Activated CD8-positive, alpha-beta memory T cell treated with anti-CD3 and anti-CD28 coated beads, Interleukin-2, amount 10 ng/mL, durations not matched to agents 7 days and 5 days (primary cell): ENCODE results near the gene NTNG2. TPM values are rescaled to one million over a fixed set of nuclear protein-coding genes. Genes with fewer than 3 reads are reported as not detected.

Experiments
- ATAC-seq: fragments of 150-1000 bp; cut with Tn5 transposase; one replicate; pipeline ENCODE4 v1.10.0; 2021; ENCODE audit warnings: moderate library complexity
- CTCF ChIA-PET: fragments of 350-600 bp; sonication (Branson Sonifier 250); formaldehyde crosslinking; loops from one replicate; lab custom pipeline; 2021; ENCODE audit warnings: antibody characterized with exemption; lab: Charles Lee
- DNase-seq: peaks from one replicate; pipeline ENCODE4 v3.0.0-alpha.2; 2020
- H3K27ac Mint-ChIP-seq: one replicate; pipeline ENCODE4 v1.8.0; 2021; ENCODE audit warnings: mild to moderate bottlenecking, mixed read lengths
- H3K27me3 Mint-ChIP-seq: one replicate; pipeline ENCODE4 v1.8.0; 2021; ENCODE audit warnings: mixed read lengths
- H3K36me3 Mint-ChIP-seq: one replicate; pipeline ENCODE4 v1.8.0; 2021; ENCODE audit warnings: mild to moderate bottlenecking, mixed read lengths
- H3K4me1 Mint-ChIP-seq: one replicate; pipeline ENCODE4 v1.8.0; 2021; ENCODE audit warnings: mixed read lengths
- H3K4me3 Mint-ChIP-seq: one replicate; pipeline ENCODE4 v1.8.0; 2021; ENCODE audit warnings: mild to moderate bottlenecking, moderate library complexity, mixed read lengths
- H3K9me3 Mint-ChIP-seq: one replicate; pipeline ENCODE4 v1.8.0; 2022; ENCODE audit warnings: low read depth, mixed read lengths
- total RNA-seq, 2 experiments: library from RNA; stranded (reverse); gene quantifications; one replicate each; pipeline ENCODE4 v1.2.3, GENCODE V29; 2021

Gene NTNG2
- total RNA-seq, 2 experiments from 2014 or later = 7.9 to 14.5 TPM

- Mint-ChIP-seq H3K36me3 (no peaks in the 10 kb centered on the region), H3K27me3 (peaks cover 4% of the 10 kb centered on the region), H3K4me1 (peaks cover 2% of the 10 kb centered on the region), H3K9me3 (no peaks in the 10 kb centered on the region), H3K27ac (no peak overlapping the region), H3K4me3 (no peak overlapping the region)
- DNase-seq (no peak), ATAC-seq (no peak)
- CTCF ChIA-PET = no interaction called here
These were observed 66.2 kb downstream of the NTNG2 start for GRCh38 chr9:132228062-132228461.

- no peak for DNase-seq
- Mint-ChIP-seq H3K4me1 (peaks cover 2% of the 10 kb centered on the region), H3K9me3 (no peaks in the 10 kb centered on the region), H3K27me3 (peaks cover 4% of the 10 kb centered on the region), H3K4me3 (no peak overlapping the region), H3K36me3 (no peaks in the 10 kb centered on the region), H3K27ac (no peak overlapping the region)
- CTCF ChIA-PET = interaction anchor here (1.3 kb wide), 1 partner anchor 10 kb away, joined by 3 read pairs; no protein-coding TSS in a partner anchor
- ATAC-seq = no peak
These were observed 68.7 kb downstream of the NTNG2 start for GRCh38 chr9:132230605-132231004.

- H3K4me1 Mint-ChIP-seq = peaks cover 2% of the 10 kb centered on the region
- peaks cover 4% of the 10 kb centered on the region for H3K27me3 Mint-ChIP-seq
- H3K27ac Mint-ChIP-seq = no peak overlapping the region
- H3K9me3 Mint-ChIP-seq = no peaks in the 10 kb centered on the region
- ATAC-seq (no peak), DNase-seq (no peak)
- H3K4me3 Mint-ChIP-seq = no peak overlapping the region
- H3K36me3 Mint-ChIP-seq = no peaks in the 10 kb centered on the region
- CTCF ChIA-PET = interaction anchor here (1.3 kb wide), 1 partner anchor 9 kb away, joined by 3 read pairs; no protein-coding TSS in a partner anchor
These were observed 69.3 kb downstream of the NTNG2 start for GRCh38 chr9:132231019-132231701.

- DNase-seq (no peak), ATAC-seq (no peak)
- Mint-ChIP-seq H3K27ac (no peak overlapping the region), H3K4me3 (no peak overlapping the region), H3K4me1 (peaks cover 2% of the 10 kb centered on the region), H3K36me3 (no peaks in the 10 kb centered on the region), H3K9me3 (no peaks in the 10 kb centered on the region), H3K27me3 (peaks cover 4% of the 10 kb centered on the region)
- CTCF ChIA-PET = interaction anchor here (1.3 kb wide), 1 partner anchor 477 kb away, joined by 5 read pairs; no protein-coding TSS in a partner anchor
These were observed 70.7 kb downstream of the NTNG2 start for GRCh38 chr9:132232522-132232921.

GRCh38 chr9:132233138-132233537 lies 71.3 kb downstream of the NTNG2 start:
- Mint-ChIP-seq H3K27me3 (peaks cover 3% of the 10 kb centered on the region), H3K9me3 (no peaks in the 10 kb centered on the region), H3K4me1 (peaks cover 2% of the 10 kb centered on the region), H3K27ac (no peak overlapping the region), H3K36me3 (no peaks in the 10 kb centered on the region), H3K4me3 (no peak overlapping the region)
- ATAC-seq = no peak
- DNase-seq = no peak
- CTCF ChIA-PET = interaction anchor here (0.8 to 9.0 kb wide), 3 partner anchors 35 to 478 kb away, joined by 3 to 176 read pairs (median 5); no protein-coding TSS in a partner anchor

GRCh38 chr9:132234535-132234934 lies 72.7 kb downstream of the NTNG2 start:
- Mint-ChIP-seq H3K4me3 (no peak overlapping the region), H3K27ac (no peak overlapping the region), H3K4me1 (no peaks in the 10 kb centered on the region), H3K27me3 (peaks cover 2% of the 10 kb centered on the region), H3K9me3 (no peaks in the 10 kb centered on the region), H3K36me3 (no peaks in the 10 kb centered on the region)
- DNase-seq = no peak
- ATAC-seq = no peak
- CTCF ChIA-PET = interaction anchor here (0.8 to 9.0 kb wide), 4 partner anchors 17 to 475 kb away, joined by 3 to 176 read pairs (median 78); no protein-coding TSS in a partner anchor

- CTCF ChIA-PET = interaction anchor here (0.8 to 9.0 kb wide), 11 partner anchors 10 to 476 kb away, joined by 3 to 176 read pairs (median 5); partner anchors contain the start of gene NTNG2
- DNase-seq (no peak), ATAC-seq (no peak)
- Mint-ChIP-seq H3K9me3 (no peaks in the 10 kb centered on the region), H3K4me3 (no peak overlapping the region), H3K27me3 (peaks cover 8% of the 10 kb centered on the region), H3K4me1 (no peaks in the 10 kb centered on the region), H3K36me3 (no peaks in the 10 kb centered on the region), H3K27ac (no peak overlapping the region)
These were observed 73.3 kb downstream of the NTNG2 start for GRCh38 chr9:132235125-132235524.

- Mint-ChIP-seq H3K9me3 (no peaks in the 10 kb centered on the region), H3K27ac (no peak overlapping the region), H3K4me1 (peaks cover 5% of the 10 kb centered on the region), H3K4me3 (no peak overlapping the region), H3K27me3 (peaks cover 10% of the 10 kb centered on the region), H3K36me3 (no peaks in the 10 kb centered on the region)
- ATAC-seq (no peak), DNase-seq (peak; percentile 85)
- CTCF ChIA-PET = interaction anchor here (0.7 to 9.0 kb wide), 39 partner anchors 9 to 676 kb away, joined by 3 to 176 read pairs (median 5); partner anchors contain the start of genes MED27 and NTNG2
These were observed 74.2 kb downstream of the NTNG2 start for GRCh38 chr9:132235894-132236661.

GRCh38 chr9:132236662-132237311 lies 74.9 kb downstream of the NTNG2 start:
- CTCF ChIA-PET = interaction anchor here (0.7 to 9.0 kb wide), 39 partner anchors 10 to 676 kb away, joined by 3 to 176 read pairs (median 5); partner anchors contain the start of genes MED27 and NTNG2
- H3K4me1 Mint-ChIP-seq = peaks cover 7% of the 10 kb centered on the region
- H3K9me3 Mint-ChIP-seq = no peaks in the 10 kb centered on the region
- no peak for ATAC-seq
- no peak overlapping the region for H3K4me3 Mint-ChIP-seq
- no peak overlapping the region for H3K27ac Mint-ChIP-seq
- peaks cover 10% of the 10 kb centered on the region for H3K27me3 Mint-ChIP-seq
- no peaks in the 10 kb centered on the region for H3K36me3 Mint-ChIP-seq
- DNase-seq = no peak

GRCh38 chr9:132237481-132237880 lies 75.6 kb downstream of the NTNG2 start:
- DNase-seq = no peak

GRCh38 chr9:132238026-132238972 lies 76.4 kb downstream of the NTNG2 start:
- CTCF ChIA-PET = interaction anchor here (0.6 to 9.0 kb wide), 8 partner anchors 9 to 479 kb away, joined by 3 to 176 read pairs (median 10); no protein-coding TSS in a partner anchor
- no peaks in the 10 kb centered on the region for H3K36me3 Mint-ChIP-seq
- H3K4me3 Mint-ChIP-seq = no peak overlapping the region
- peaks cover 10% of the 10 kb centered on the region for H3K27me3 Mint-ChIP-seq
- H3K4me1 Mint-ChIP-seq = peaks cover 9% of the 10 kb centered on the region
- no peak for ATAC-seq
- no peak for DNase-seq
- H3K9me3 Mint-ChIP-seq = no peaks in the 10 kb centered on the region
- no peak overlapping the region for H3K27ac Mint-ChIP-seq

More at GRCh38 chr9:132237481-132237880, 75.6 kb downstream of the NTNG2 start:
- H3K9me3 Mint-ChIP-seq = no peaks in the 10 kb centered on the region
- no peak for ATAC-seq
- peaks cover 8% of the 10 kb centered on the region for H3K4me1 Mint-ChIP-seq
- CTCF ChIA-PET = interaction anchor here (1.1 to 9.0 kb wide), 9 partner anchors 12 to 677 kb away, joined by 3 to 176 read pairs (median 10); no protein-coding TSS in a partner anchor
- H3K4me3 Mint-ChIP-seq = no peak overlapping the region
- no peak overlapping the region for H3K27ac Mint-ChIP-seq
- H3K36me3 Mint-ChIP-seq = no peaks in the 10 kb centered on the region
- H3K27me3 Mint-ChIP-seq = peaks cover 10% of the 10 kb centered on the region

- H3K36me3 Mint-ChIP-seq = no peaks in the 10 kb centered on the region
- ATAC-seq = no peak
- no peak for DNase-seq
- no peak overlapping the region for H3K27ac Mint-ChIP-seq
- CTCF ChIA-PET = interaction anchor here (1.1 to 9.0 kb wide), 5 partner anchors 8 to 480 kb away, joined by 3 to 176 read pairs (median 42); no protein-coding TSS in a partner anchor
- H3K27me3 Mint-ChIP-seq = peaks cover 10% of the 10 kb centered on the region
- no peaks in the 10 kb centered on the region for H3K9me3 Mint-ChIP-seq
- peaks cover 9% of the 10 kb centered on the region for H3K4me1 Mint-ChIP-seq
- no peak overlapping the region for H3K4me3 Mint-ChIP-seq
These were observed 77.1 kb downstream of the NTNG2 start for GRCh38 chr9:132238992-132239391.
